SK-N-SH (cell line): ENCODE measurements around the gene LAMA1. TPM values are rescaled to one million over a fixed set of nuclear protein-coding genes. Genes with fewer than 3 reads are reported as not detected.

Source experiments
- CTCF ChIA-PET: fragments of 300-600, 350-600 bp; formaldehyde crosslinking; extraction: SDS; loops from one replicate; lab custom pipeline; 2021; lab: Yijun Ruan, JAX
- POLR2A ChIA-PET: fragments of 350-600 bp; sonication (Branson Sonifier 250); formaldehyde crosslinking; extraction: SDS; loops from one replicate; lab custom pipeline; 2020; ENCODE audit warnings: antibody characterized with exemption, inconsistent platforms; lab: Yijun Ruan, JAX
- DNase-seq: peaks from one replicate; pipeline ENCODE4 v3.0.0; 2012
- H2AFZ ChIP-seq: fragments of 200-600 bp; sonication (generic); 2 replicates; pipeline ENCODE4 v1.8.1; 2016; ENCODE audit warnings: antibody characterized with exemption, mild to moderate bottlenecking, low read depth
- H3F3A ChIP-seq: fragments of 200-600 bp; sonication (generic); replicated peaks from 2 replicates; pipeline ENCODE3; 2016; ENCODE audit warnings: antibody characterized with exemption, mild to moderate bottlenecking; ENCODE audit not compliant: insufficient read depth
- H3K27ac ChIP-seq, 2 experiments: fragments of 200-500 bp in 1 of 2; fragments of 200-600 bp in 1 of 2; sonication (Bioruptor generic) in 1 of 2; sonication (generic), shearing (Covaris generic) in 1 of 2; 2 replicates each; pipeline versions ENCODE4 v1.5.1 to v1.6.1; 2014 to 2016; ENCODE audit warnings: low read depth in 2 of 2, inconsistent platforms in 1 of 2, low read length in 1 of 2, mild to moderate bottlenecking in 1 of 2, mixed read lengths in 1 of 2
- H3K27me3 ChIP-seq: fragments of 200-600 bp; sonication (generic), shearing (Covaris generic); 2 replicates; pipeline ENCODE4 v1.6.1; 2016; ENCODE audit warnings: mixed run types; ENCODE audit not compliant: insufficient read depth
- H3K36me3 ChIP-seq, 2 experiments: fragments of 200-500 bp in 1 of 2; fragments of 200-600 bp in 1 of 2; sonication (Bioruptor generic) in 1 of 2; sonication (generic) in 1 of 2; replicated peaks in 1 of 2; 2 replicates each; pipeline versions ENCODE3 to v1.5.1; 2014 to 2016; ENCODE audit warnings: low read length in 1 of 2, mild to moderate bottlenecking in 1 of 2; ENCODE audit not compliant: insufficient read depth in 2 of 2, control insufficient read depth in 1 of 2
- H3K4me1 ChIP-seq, 2 experiments: fragments of 200-500 bp in 1 of 2; fragments of 200-600 bp in 1 of 2; sonication (Bioruptor generic) in 1 of 2; sonication (generic), shearing (Covaris generic) in 1 of 2; 2 replicates each; pipeline versions ENCODE4 v1.5.1 to v1.6.1; 2014 to 2016; ENCODE audit warnings: low read depth in 1 of 2, low read length in 1 of 2, mixed run types in 1 of 2; ENCODE audit not compliant: insufficient read depth in 2 of 2, control insufficient read depth in 1 of 2
- H3K4me2 ChIP-seq: fragments of 200-600 bp; sonication (generic), shearing (Covaris generic); 2 replicates; pipeline ENCODE4 v1.6.1; 2017; ENCODE audit warnings: mixed run types
- H3K4me3 ChIP-seq, 2 experiments: fragments of 200-500 bp in 1 of 2; fragments of 200-600 bp in 1 of 2; sonication (Bioruptor generic) in 1 of 2; sonication (generic), shearing (Covaris generic) in 1 of 2; 2 replicates each; pipeline versions ENCODE4 v1.5.1 to v1.8.1; 2014 to 2016; ENCODE audit warnings: low read depth in 2 of 2, inconsistent platforms in 1 of 2, low read length in 1 of 2, mild to moderate bottlenecking in 1 of 2, mixed read lengths in 1 of 2, moderate library complexity in 1 of 2
- H3K79me2 ChIP-seq: fragments of 200-600 bp; sonication (generic); 2 replicates; pipeline ENCODE4 v1.8.1; 2017; ENCODE audit warnings: mild to moderate bottlenecking; ENCODE audit not compliant: insufficient read depth
- H3K9ac ChIP-seq: fragments of 200-600 bp; sonication (generic); 2 replicates; pipeline ENCODE4 v1.6.1; 2017; ENCODE audit warnings: mixed run types
- H3K9me2 ChIP-seq: fragments of 200-600 bp; sonication (generic); 2 replicates; pipeline ENCODE4 v1.6.1; 2017; ENCODE audit warnings: mixed run types
- H3K9me3 ChIP-seq: fragments of 200-600 bp; sonication (generic); 2 replicates; pipeline ENCODE4 v1.6.1; 2017; ENCODE audit warnings: mixed run types, mild to moderate bottlenecking, moderate library complexity
- H4K20me1 ChIP-seq: fragments of 200-600 bp; sonication (generic); 2 replicates; pipeline ENCODE4 v1.6.1; 2017; ENCODE audit warnings: mild to moderate bottlenecking, mixed run types; ENCODE audit not compliant: insufficient read depth
- ELF1 ChIP-seq: IDR thresholded peaks from 2 replicates; pipeline ENCODE4 v1.4.0; 2012
- EP300 ChIP-seq, 2 experiments: IDR thresholded peaks; 2 replicates each; pipeline versions ENCODE4 v1.4.0 to v1.6.1; 2012; ENCODE audit warnings: borderline replicate concordance in 1 of 2, low read depth in 1 of 2, low read length in 1 of 2
- FOSL2 ChIP-seq: IDR thresholded peaks from 2 replicates; pipeline ENCODE4 v1.4.0; 2012; ENCODE audit warnings: low read depth, mild to moderate bottlenecking, moderate library complexity, borderline replicate concordance
- FOXJ3 ChIP-seq: sonication (generic); formaldehyde crosslinking; IDR thresholded peaks from 2 replicates; pipeline ENCODE4 v1.5.1; 2020; ENCODE audit warnings: mild to moderate bottlenecking, missing genetic modification reagents
- FOXM1 ChIP-seq: IDR thresholded peaks from 2 replicates; pipeline ENCODE4 v1.4.0; 2012; ENCODE audit warnings: low read depth, mild to moderate bottlenecking
- MEF2A ChIP-seq: IDR thresholded peaks from 2 replicates; pipeline ENCODE4 v1.4.0; 2012; ENCODE audit warnings: low read depth, borderline replicate concordance
- MXI1 ChIP-seq: IDR thresholded peaks from 2 replicates; pipeline ENCODE4 v1.6.1; 2012; ENCODE audit warnings: mild to moderate bottlenecking, low read depth, low read length, improper control_type of control experiment
- NRF1 ChIP-seq: IDR thresholded peaks from 2 replicates; pipeline ENCODE4 v1.6.1; 2012; ENCODE audit warnings: low read depth, mild to moderate bottlenecking, low read length
- POLR2AphosphoS5 ChIP-seq: IDR thresholded peaks from 2 replicates; pipeline ENCODE4 v1.6.1; 2012; ENCODE audit warnings: low read depth, low read length
- RCOR1 ChIP-seq: fragments of 150-350 bp; IDR thresholded peaks from 2 replicates; pipeline ENCODE4 v1.6.1; 2017; ENCODE audit warnings: antibody characterized with exemption, low read length
- TCF12 ChIP-seq: IDR thresholded peaks from 2 replicates; pipeline ENCODE4 v1.4.0; 2012
- YY1 ChIP-seq: IDR thresholded peaks from 2 replicates; pipeline ENCODE4 v1.4.0; 2012; ENCODE audit warnings: low read depth, mild to moderate bottlenecking
- WGBS: methylation state at CpG from one replicate; pipeline ENCODE4 v1.1.6; 2017; ENCODE audit warnings: low lambda C conversion rate; 5-methylcytosine and 5-hydroxymethylcytosine counted together
- polyA plus RNA-seq, 3 experiments: library from polyadenylated mRNA; depleted of rRNA; stranded (reverse); fragments of >200 nt; gene quantifications; 2 replicates each; pipeline ENCODE4 v1.2.3, GENCODE V29; 2012
- TF ChIP-seq, protein P1 (sequence below): fragments of 150-350 bp; IDR thresholded peaks from 2 replicates; pipeline ENCODE4 v1.6.1; 2016; ENCODE audit warnings: mild to moderate bottlenecking, low read depth, low read length
- TF ChIP-seq, protein P2 (sequence below): IDR thresholded peaks from 2 replicates; pipeline ENCODE4 v1.4.0; 2012; ENCODE audit warnings: low read depth, borderline replicate concordance
- TF ChIP-seq, protein P3 (sequence below): IDR thresholded peaks from 2 replicates; pipeline ENCODE4 v1.6.1; 2012; ENCODE audit warnings: mild to moderate bottlenecking, low read depth, low read length, moderate library complexity
- TF ChIP-seq, protein P4 (sequence below): fragments of 200-600 bp; sonication (generic); IDR thresholded peaks from 2 replicates; pipeline ENCODE4 v1.6.1; 2017; ENCODE audit warnings: antibody characterized with exemption, mild to moderate bottlenecking, moderate library complexity

Gene LAMA1
- polyA plus RNA-seq, 1 of the 3 experiments (the other 2 are of a cell fraction): 0.07 TPM

DNA sequence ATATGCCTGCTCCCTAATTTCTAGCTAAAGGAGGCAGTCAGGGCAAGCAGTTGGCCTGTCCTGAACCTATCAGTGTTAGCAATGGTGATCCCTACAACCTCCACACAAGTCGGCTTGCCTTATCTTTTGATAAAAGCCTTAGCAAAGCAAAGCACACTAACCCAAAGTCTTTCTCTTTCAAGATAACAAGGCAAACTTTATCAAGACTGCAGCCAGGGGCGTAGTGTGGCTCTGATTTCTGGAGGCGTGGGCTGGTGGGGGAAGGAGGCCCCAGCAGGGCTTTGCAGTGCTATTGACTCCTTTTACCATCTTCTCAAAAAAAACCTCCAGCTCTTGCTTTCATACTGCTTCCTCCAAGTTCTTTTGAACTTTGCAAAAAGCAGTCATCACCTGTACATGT is 40.2 kb upstream of the LAMA1 start:
- no peak overlapping the region for H2AFZ ChIP-seq
- H3F3A ChIP-seq: no peaks in the 10 kb centered on the region
- H3K4me3 ChIP-seq: no peak overlapping the region
- H3K36me3 ChIP-seq: no peaks in the 10 kb centered on the region
- no peaks in the 10 kb centered on the region for H3K4me1 ChIP-seq
- no peaks in the 10 kb centered on the region for H3K9me2 ChIP-seq
- CTCF ChIA-PET: interaction anchor here (1.4 to 1.9 kb wide), 2 partner anchors 9 to 19 kb away, joined by 4 to 8 read pairs; no protein-coding TSS in a partner anchor
- no peaks in the 10 kb centered on the region for H3K79me2 ChIP-seq
- TF ChIP-seq, protein P1, sequence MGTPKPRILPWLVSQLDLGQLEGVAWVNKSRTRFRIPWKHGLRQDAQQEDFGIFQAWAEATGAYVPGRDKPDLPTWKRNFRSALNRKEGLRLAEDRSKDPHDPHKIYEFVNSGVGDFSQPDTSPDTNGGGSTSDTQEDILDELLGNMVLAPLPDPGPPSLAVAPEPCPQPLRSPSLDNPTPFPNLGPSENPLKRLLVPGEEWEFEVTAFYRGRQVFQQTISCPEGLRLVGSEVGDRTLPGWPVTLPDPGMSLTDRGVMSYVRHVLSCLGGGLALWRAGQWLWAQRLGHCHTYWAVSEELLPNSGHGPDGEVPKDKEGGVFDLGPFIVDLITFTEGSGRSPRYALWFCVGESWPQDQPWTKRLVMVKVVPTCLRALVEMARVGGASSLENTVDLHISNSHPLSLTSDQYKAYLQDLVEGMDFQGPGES: no peak
- no peak for TF ChIP-seq TCF12
- TF ChIP-seq, protein P2, sequence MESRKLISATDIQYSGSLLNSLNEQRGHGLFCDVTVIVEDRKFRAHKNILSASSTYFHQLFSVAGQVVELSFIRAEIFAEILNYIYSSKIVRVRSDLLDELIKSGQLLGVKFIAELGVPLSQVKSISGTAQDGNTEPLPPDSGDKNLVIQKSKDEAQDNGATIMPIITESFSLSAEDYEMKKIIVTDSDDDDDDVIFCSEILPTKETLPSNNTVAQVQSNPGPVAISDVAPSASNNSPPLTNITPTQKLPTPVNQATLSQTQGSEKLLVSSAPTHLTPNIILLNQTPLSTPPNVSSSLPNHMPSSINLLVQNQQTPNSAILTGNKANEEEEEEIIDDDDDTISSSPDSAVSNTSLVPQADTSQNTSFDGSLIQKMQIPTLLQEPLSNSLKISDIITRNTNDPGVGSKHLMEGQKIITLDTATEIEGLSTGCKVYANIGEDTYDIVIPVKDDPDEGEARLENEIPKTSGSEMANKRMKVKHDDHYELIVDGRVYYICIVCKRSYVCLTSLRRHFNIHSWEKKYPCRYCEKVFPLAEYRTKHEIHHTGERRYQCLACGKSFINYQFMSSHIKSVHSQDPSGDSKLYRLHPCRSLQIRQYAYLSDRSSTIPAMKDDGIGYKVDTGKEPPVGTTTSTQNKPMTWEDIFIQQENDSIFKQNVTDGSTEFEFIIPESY: no peak
- TF ChIP-seq, protein P3, sequence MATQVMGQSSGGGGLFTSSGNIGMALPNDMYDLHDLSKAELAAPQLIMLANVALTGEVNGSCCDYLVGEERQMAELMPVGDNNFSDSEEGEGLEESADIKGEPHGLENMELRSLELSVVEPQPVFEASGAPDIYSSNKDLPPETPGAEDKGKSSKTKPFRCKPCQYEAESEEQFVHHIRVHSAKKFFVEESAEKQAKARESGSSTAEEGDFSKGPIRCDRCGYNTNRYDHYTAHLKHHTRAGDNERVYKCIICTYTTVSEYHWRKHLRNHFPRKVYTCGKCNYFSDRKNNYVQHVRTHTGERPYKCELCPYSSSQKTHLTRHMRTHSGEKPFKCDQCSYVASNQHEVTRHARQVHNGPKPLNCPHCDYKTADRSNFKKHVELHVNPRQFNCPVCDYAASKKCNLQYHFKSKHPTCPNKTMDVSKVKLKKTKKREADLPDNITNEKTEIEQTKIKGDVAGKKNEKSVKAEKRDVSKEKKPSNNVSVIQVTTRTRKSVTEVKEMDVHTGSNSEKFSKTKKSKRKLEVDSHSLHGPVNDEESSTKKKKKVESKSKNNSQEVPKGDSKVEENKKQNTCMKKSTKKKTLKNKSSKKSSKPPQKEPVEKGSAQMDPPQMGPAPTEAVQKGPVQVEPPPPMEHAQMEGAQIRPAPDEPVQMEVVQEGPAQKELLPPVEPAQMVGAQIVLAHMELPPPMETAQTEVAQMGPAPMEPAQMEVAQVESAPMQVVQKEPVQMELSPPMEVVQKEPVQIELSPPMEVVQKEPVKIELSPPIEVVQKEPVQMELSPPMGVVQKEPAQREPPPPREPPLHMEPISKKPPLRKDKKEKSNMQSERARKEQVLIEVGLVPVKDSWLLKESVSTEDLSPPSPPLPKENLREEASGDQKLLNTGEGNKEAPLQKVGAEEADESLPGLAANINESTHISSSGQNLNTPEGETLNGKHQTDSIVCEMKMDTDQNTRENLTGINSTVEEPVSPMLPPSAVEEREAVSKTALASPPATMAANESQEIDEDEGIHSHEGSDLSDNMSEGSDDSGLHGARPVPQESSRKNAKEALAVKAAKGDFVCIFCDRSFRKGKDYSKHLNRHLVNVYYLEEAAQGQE: no peak
- no peak for TF ChIP-seq POLR2AphosphoS5
- no peak for TF ChIP-seq ELF1
- TF ChIP-seq FOXJ3 (CRISPR knock-in tag): no peak
- no peak for TF ChIP-seq RCOR1
- no peak for TF ChIP-seq NRF1
- no peak for TF ChIP-seq MEF2A
- no peak for TF ChIP-seq YY1
- no peak for TF ChIP-seq MXI1
- no peak for TF ChIP-seq FOSL2
- no peak for TF ChIP-seq EP300 (IDR thresholded peaks at IDR 0.05; ENCODE audit: borderline replicate concordance in 1 of 2, low read depth in 1 of 2, low read length in 1 of 2)
- TF ChIP-seq FOXM1: no peak
- TF ChIP-seq, protein P4, sequence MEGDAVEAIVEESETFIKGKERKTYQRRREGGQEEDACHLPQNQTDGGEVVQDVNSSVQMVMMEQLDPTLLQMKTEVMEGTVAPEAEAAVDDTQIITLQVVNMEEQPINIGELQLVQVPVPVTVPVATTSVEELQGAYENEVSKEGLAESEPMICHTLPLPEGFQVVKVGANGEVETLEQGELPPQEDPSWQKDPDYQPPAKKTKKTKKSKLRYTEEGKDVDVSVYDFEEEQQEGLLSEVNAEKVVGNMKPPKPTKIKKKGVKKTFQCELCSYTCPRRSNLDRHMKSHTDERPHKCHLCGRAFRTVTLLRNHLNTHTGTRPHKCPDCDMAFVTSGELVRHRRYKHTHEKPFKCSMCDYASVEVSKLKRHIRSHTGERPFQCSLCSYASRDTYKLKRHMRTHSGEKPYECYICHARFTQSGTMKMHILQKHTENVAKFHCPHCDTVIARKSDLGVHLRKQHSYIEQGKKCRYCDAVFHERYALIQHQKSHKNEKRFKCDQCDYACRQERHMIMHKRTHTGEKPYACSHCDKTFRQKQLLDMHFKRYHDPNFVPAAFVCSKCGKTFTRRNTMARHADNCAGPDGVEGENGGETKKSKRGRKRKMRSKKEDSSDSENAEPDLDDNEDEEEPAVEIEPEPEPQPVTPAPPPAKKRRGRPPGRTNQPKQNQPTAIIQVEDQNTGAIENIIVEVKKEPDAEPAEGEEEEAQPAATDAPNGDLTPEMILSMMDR: no peak
- TF ChIP-seq, all 33 proteins: peak for 0
- DNase-seq: no peak
- Histone ChIP-seq H3K4me2 (no peak overlapping the region), H3K27ac (no peak overlapping the region), H4K20me1 (no peaks in the 10 kb centered on the region), H3K9ac (no peak overlapping the region), H3K9me3 (no peaks in the 10 kb centered on the region), H3K27me3 (no peaks in the 10 kb centered on the region)
- POLR2A ChIA-PET: no interaction called here
- 74% methylated on average over 3 of the region's 3 CpGs for WGBS
